Measurements from ENCODE around the gene WDR46.

Gene WDR46

GRCh38 chr6:33252759-33253158, 36.3 kb downstream of the WDR46 start:
- DNase-seq: no peak

GRCh38 chr6:33251395-33252012, 37.5 kb downstream of the WDR46 start:
- no peak for DNase-seq

- no peak for DNase-seq
Observed at GRCh38 chr6:33250731-33251130, 38.3 kb downstream of the WDR46 start.

GRCh38 chr6:33249732-33250630, 39.1 kb downstream of the WDR46 start:
- no peak for DNase-seq

GRCh38 chr6:33248932-33249731, 39.9 kb downstream of the WDR46 start:
- peak; percentile 98 for DNase-seq

GRCh38 chr6:33248643-33248931, 40.5 kb downstream of the WDR46 start:
- DNase-seq: no peak

GRCh38 chr6:33247977-33248642, 40.9 kb downstream of the WDR46 start:
- peak; percentile 91 for DNase-seq

GRCh38 chr6:33243476-33243875, 45.6 kb downstream of the WDR46 start:
- DNase-seq: no peak

- no peak for DNase-seq
Observed at GRCh38 chr6:33241968-33242367, 47.1 kb downstream of the WDR46 start.

- DNase-seq: no peak
Observed at GRCh38 chr6:33237741-33238140, 51.3 kb downstream of the WDR46 start.

- no peak for DNase-seq
Observed at GRCh38 chr6:33236852-33237251, 52.2 kb downstream of the WDR46 start.

GRCh38 chr6:33236328-33236727, 52.7 kb downstream of the WDR46 start:
- DNase-seq: no peak

- peak; percentile 36 for DNase-seq
Observed at GRCh38 chr6:33235221-33235634, 53.8 kb downstream of the WDR46 start.
